HK-2 (cell line): ENCODE measurements around the gene TBC1D16.
"Not testable (repeated sequence)": the region's sequence is repeated elsewhere in the genome, so short reads cannot be mapped to it uniquely, and the experiment has no call there.

Experiments
- DNase-seq: peaks from one replicate; pipeline ENCODE4 v3.0.0-alpha.2; 2018; ENCODE audit not compliant: unreplicated experiment

TBC1D16 gene

DNA sequence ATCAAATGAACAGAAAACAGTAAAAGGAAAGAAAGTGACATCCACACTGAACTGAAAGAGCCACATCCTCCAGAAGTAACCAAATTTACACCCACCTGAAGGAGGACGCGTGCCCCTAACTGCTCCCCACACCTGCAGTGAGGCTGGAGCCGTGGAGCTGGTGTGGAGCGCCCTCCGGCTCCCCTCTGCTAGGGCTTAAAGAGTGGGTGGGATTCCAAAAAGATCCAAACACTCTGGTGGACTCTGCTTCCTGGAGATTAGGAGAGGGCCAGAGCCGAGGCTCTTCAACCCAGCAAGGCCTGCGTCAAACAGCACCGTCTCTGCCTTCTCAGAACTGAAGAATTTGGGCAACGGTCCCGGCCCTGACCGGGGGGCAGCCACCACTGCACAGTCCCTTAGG, 16.0 kb upstream of the TBC1D16 start:
- no peak for DNase-seq

DNA sequence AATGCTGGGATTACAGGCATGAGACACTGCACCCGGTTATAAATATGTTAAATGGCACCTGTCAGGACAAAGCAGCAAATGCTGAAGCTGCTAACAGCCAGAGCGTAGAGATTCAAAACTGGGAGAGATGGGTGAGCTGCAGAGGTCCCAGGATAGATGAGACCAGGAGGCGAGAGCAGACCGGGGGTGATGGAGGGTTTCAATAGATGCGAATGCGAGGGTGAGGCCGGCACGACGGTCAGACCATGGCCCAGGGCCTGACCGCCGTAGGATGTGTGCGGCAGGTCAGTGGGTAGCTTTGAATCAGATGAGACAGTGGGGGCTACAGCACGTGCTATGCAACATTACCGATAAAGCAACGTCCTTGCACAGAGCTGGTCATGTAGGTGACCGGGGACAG, 15.0 kb upstream of the TBC1D16 start:
- DNase-seq, result no peak

DNA sequence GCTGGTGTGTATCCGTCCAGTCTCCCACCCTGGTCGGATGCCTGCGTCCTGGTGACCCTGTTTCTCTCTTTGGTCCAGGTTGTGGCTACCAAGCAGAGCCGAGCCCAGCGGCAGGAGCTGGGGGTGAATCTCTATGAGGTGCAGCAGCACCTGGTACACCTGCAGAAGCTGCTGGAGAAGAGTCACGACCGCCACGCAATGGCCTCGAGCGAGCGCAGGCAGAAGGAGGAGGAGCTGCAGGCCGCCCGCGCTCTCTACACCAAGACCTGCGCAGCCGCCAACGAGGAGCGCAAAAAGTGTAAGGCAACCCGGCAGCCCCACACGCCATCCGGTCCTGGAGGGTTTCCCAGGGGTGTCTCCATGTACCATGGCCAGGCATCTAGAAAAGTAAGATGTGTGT, 14.3 kb upstream of the TBC1D16 start:
- no peak for DNase-seq

DNA sequence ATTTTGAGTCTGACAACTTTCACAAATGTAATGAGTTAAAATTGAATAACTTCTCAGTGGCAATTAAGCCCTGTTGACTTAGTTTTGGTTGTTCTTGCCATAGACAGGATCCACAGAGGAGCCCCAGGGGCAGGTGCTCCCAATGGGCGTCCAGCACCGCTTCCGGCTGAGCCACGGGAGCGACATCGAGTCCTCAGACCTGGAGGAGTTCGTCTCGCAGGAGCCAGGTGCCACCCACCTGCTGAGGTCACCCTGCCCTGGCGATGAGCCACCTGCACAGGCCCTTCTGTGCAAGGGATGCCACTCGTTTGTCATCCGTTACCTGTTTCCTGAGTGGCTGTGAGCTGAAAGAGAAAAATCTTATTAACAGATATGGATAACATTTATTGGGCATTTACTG, 11.5 kb upstream of the TBC1D16 start:
- no peak for DNase-seq

DNA sequence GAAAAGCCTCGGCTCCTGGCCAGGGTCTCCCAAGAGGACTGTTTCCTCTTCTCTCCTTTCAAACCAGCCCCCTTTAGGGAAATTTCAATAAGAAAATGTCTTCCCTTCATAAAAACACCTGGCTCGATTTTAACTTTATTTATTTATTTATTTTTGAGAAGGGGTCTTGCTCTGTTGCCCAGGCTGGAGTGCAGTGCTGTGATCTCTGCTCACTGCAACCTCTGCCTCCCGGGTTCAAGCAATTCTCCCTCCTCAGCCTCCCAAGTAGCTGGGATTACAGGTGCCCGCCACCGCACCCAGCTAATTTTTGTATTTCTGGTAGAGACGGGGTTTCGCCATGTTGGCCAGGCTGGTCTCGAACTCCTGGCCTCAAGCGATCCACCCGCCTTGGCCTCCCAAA, 11.0 kb upstream of the TBC1D16 start:
- DNase-seq, result not testable (repeated sequence)

DNA sequence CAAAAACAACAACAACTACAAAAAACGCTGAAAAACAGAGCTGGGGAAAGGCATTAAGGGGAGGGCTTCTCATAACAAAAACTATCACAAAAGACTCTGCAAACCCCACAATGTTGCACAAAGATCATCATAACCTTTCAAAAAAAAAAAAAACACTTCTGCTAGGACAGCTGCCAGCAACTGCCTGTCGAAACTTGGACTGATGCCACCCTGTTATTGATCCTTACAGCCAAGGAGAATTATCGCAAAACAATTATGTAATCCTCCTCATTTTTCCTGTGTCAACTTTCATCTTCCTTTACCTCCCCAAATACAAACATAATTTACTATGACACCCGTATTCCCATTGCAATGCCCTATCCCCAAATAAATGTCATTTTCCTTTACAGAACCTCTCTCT, 10.0 kb upstream of the TBC1D16 start:
- DNase-seq, result no peak

DNA sequence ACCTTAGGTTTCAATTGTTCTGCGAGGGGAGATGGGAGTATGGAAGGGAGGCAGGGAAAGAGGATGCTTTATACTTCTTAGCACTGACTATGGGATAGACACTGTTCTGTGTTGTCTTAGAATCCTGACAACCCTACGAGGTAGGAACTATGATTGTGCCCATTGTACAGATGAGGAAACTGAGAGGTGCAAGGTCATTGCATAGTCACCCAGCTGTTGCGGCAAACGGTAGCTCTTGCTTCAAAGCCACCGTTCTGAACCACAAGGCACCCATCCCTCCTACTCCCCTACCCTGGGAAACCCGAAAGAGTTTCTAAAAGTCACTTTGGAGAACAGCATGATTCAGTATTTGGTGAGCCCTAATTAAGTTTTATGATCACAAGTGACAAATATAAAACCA, 8.3 kb upstream of the TBC1D16 start:
- no peak for DNase-seq

DNA sequence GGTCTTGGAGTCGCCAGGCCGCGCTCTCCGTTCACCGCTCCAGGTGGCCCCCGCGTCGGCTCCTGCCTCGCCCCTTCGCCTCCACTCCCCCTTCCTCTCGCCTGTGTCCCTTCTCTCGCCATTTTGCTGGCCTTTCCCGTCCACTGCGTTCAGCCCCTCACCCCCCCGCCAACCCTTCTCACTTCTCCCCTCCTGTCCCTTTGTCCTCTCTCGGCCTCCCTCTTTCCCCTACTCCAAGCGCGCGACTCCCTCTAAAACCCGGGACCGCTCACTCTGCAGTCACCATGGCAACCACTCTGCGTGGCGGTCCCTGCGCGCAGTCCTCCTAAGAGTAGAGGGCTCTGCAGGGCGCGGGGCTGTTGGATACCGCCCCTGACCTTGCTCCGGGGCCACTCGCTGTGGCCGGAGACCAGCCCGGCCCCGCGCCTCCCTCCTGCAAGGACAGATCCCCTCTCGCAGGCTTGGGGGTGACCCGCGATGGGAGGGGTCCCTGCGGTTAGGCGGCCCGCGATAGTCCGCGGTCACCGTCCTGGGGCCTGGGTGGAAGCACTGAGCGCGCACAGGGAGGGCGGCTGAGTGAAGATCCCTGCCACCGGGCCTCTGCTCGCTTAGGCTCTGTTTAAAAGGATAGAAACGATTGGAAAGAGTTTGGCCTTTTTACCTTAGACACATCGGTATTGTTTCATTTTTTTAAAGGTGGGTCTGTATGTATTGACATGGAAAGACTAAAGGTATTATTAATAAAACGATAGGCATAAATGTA, 1.2 kb upstream of the TBC1D16 start:
- DNase-seq, result peak; percentile 50

DNA sequence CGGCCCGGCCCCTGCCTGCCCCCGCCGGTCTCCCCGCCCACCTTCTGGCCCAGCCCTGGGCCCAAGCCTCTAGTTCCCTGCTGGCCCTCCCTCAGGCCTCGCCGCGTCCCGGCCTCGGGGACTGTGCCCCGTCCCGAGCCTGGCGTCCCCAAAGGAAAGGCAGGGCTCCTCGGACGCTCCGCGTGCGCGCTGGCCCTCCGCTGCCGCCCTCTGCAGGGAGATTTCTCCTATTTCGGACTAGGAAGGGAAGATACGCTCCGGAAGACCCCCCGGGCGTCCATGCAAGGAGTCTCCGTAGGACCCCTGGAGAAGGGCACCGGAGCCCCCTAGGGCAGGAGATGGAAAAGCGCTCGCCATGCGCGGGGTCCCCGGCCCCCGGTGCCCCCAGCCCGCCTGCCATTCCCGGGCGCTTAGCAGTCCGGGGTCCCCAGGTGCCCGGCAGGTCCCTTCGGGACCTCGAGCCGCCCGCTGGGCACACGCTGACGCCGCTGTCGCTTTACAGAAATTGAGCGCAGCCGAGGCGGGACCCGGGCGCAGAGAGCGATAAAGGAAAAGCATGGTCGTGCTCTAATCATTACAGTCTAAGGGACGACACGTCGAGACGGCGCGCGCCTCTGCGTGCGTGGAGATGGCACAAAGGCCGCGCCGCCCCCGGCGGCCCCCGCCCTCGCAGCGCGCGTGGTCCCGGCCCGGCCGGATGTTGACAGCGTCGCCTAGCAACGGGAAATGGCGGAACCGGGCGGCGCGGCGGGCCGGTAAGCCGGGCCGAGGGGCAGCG, 454 bp upstream of the TBC1D16 start, which contains the start of gene CCDC40:
CCDC40 (plus strand) TSS at position 706 of the 778 bp plus-strand sequence; CDS start at position 727, 21 bp downstream.
- peak; percentile 83 for DNase-seq

DNA sequence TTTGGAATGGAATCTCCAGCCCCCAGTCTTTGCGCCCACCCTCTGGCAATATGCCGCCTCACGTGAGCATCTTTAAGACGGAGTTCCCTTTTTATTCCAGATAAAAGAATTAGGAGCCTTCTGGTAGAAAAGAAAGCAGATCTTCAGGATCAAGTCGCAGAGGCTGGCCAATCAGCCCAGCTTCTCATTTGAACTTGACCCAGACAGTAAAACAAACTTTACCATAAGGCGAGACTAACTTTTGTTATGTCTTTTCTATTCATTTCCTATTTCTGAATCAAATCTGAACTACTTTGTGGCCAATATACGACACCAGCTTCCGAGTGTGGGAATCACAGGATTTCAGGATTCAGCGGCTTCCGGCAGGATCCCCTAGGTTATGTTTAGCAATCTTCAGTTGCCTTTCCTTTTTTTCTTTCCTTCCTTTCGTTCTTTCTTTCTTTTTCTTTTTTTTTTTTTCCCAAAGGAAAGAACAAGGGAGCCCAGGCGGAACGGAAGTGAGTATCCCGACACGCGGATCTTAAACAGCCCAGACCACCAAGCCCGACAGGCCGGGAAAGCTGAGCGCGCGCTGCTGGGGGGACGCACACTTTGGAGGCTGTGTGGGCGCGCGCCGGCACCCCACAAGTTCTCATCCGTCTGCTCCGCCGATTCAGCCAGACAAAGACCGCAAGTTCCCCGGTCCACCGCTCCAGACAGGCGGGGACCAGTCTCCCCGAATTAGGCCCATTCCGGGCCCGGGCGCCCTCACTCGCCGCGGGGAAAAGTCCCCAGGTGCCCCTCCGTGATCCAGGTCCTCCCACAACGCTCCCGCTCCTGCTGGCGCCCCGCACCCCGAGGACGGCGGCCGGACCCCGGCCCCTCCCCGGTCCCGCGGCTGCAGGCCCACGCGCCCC, 633 bp downstream of the TBC1D16 start:
- peak; percentile 29 for DNase-seq

DNA sequence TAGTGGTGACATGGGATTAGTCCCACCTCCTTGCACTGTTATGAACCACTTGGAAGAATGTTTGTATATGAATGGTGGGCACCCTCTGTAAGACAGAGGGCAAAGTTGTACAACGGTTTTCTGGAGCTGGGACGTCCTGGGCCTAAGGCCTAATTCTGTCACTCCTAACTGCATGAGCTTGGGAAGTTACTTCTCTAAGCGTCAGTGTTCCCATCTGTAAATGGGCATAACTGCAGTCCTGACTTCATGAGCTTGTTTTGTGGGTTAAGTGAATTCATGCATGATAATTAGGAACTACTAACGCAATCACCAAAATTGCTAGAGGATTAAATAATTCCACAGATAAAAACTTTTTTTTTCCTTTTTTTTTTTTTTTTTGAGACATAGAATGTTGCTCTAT, 1.8 kb downstream of the TBC1D16 start:
- DNase-seq, result no peak

DNA sequence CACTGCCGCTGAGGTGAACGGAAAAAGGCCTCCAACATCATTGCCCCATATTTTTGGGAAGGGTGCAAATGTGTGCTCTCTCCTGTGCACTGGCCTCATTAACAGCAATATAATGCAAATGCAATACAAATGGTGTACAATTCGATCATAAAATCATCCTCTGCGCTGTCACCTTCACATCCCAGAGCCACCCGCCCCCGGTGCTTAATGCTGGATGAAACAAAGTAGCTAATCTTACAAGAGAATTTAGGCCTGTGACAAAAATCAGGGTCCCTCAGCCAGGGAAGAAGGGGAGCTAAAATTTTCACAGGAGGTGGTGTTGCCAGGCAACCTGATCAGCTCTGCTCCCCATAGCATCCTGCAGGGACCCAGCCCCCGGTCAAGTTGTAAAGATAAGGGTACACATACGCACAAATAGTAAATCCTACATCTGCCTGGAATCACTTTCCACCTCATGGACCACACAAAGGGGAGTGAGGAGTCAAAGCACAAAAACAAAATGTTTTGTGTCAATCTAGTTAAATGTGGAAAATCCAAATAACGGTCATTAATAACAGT, 3.0 kb downstream of the TBC1D16 start:
- no peak for DNase-seq

DNA sequence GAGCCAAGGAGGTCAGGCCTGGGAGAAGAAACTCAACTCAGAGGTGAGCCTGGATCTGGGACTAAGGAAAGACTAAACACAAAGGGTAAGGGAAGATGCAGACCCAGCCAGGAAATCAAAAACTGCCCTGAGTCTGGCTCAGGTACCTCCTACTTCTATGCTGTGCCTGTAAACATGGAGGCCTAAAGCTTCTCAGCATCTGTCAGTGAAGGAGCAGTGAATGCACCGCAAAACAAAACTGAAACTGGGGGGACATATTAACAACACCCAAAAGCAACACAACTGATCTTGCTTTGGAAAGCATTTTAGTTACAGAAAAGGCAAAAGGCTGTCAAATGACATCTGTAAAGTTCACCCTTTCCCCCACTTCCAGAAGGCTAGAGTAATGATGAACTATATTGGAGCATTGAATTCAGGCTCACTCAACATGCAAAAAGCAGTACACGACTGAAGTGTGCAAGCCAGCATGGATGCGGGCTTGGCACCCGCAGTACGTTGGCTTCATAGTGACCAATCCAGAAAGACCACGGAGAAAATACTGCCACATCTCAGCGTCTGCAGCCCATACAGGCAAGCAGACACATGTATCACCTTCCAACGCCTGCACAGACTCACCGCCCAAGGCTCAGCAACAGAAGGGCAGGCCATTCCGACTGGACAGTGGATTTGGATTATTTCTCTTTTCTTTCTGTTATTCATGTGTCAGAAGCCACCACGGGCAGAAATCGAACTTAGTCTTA, 3.8 kb downstream of the TBC1D16 start:
- DNase-seq, result no peak

DNA sequence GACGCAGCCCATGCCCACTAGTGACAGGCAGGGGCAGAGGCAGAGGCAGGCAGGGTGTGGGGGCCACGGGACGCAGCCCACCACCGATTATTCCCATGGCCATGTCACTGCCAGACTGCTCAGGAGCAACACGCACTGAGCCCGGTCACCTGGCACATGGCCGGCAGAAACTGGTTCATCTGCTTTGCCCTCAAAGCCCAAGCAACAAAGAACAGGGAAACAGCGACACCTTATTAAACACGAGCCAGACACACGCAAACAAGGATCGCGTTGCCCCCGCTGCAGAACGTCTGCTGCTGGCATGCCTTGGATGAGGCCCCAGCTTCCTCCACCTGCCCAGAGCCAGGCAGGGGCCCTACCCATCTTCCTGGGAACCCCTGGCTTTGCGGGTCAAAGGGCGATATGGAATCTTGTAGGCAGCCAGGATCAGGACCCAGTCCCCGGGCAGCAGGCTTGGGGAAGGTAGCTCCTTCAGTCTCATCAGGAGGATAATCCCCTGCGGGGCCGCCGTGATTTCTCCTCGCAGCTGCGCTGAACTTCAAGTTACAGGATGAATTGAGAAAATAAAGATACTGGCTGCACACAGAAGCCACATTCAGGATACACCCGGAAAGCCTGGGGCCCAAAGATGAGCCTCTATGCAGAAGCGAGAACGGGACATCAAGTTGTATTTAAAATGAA, 4.8 kb downstream of the TBC1D16 start:
- no peak for DNase-seq

DNA sequence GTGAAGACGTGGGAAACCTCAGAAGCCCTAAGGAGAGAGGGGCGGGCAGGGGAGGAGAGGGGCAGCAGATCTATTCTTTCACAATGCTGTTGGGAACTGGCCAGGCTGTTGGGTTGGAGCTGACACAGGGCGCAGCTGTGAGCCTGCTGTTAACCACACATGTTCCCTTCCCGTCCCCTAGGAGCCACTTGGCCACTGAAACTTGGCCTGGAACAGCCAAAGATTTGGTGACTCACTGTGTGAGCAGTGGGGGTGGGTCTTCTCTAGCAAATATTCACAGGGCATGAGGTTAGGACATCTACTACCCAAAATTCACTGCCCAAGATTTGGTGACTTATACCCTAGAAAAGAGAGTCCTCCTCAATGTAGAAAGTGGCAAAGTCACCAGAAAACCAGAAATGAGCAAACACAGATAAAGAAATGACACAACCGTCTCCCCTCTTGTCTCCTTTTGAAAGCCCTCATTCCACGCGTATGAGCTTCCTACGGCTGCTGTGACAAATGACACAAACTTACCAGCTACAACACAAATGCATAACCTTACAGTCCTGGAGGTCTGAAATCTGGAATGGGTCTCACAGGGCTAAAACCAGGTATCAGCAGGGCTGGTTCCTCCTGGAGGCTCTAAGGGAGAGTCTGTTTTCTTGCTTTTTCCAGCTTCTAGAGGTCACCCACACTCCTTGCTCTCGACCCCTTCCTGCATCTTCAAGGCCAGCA, 6.3 kb downstream of the TBC1D16 start:
- DNase-seq, result peak; percentile 37

DNA sequence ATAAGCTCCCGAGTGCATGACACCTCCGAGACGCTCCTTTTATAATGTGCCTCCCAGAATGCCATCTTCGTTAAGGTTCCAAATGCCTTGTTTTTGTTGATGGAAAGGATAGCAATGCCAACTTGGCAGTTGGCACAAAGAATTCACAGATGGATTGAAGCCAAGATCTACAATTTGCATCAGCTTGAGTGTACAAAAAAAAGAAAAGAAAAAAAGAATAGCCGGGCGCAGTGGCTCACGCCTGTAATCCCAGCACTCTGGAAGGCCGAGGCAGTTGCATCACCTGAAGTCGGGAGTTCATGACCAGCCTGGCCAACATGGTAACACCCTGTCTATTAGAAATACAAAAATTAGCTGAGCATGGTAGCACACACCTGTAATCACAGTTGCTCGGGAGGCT, 7.6 kb downstream of the TBC1D16 start:
- no peak for DNase-seq

DNA sequence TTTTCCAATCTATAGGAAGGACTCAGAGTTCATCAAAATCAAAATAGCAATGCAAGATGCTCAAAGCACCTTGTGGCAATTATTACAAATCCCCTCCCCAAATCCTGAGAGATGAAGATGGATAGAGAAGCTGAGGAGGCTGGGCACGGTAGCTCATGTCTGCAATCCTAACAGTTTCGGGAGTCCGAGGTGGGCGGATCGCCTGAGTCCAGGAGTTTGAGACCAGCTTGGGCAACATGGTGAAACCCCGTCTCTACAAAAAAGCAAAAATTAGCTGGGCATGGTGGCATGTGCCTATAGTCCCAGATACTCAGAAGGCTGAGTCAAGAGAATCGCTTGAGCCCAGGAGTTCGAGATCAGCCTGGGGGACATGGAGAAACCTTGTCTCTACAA, 8.6 kb downstream of the TBC1D16 start:
- no peak for DNase-seq

DNA sequence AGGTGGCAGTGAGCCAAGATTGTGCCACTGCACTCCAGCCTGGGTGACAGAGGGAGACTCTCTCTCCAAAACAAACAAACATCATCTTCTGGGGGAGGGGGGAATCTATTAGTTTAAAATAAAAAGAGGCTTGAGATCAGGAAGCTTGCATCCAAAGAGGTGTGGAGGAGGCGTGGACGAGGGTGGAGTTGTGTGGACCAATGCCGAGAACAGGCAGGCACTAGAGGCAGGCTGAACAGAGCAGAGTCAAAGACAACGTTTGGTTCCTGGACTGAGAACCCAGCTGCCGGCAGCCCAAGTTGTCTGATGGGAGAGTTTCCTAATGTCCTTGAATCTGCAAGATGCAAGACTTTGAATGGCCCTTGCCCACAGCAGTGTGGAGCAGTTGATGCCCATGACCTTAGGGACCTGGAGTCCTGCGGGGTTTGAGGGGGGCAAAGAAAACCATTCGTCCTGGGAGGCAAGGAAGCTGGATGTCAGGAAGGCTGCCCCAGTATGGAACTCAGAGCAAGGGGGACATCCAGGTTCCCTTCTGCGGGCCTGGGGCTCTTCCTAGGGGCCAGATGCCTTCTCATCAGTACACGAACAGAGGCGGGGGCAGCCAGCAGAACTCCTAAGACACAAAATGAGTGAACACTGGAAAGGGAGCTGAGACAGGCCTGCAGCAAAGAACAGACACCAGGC, 9.2 kb downstream of the TBC1D16 start:
- DNase-seq, result no peak

DNA sequence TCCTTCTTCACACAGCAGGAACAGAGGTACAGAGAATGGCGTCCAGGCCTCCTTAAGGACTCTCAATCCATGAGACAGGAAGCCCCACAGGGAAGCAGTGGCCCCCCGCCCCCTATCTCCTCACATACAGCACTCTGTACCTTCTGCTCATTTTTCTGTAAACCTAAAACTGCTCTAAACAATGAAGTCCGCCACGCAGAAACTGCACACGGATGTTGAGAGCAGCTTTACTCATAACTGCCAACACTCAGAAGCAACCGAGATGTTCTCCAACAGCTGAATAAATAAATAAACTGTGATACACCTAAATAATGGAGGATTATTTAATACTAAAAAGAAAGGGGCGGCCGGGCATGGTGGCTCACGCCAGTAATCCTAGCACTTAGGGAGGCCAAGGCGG, 9.9 kb downstream of the TBC1D16 start:
- DNase-seq, result no peak
